ENCODE data around the gene PPP2R2D.

Gene PPP2R2D

GRCh38 chr10:132004052-132004451 lies 103.2 kb downstream of the PPP2R2D start:
- Histone ChIP-seq H3K79me2 (ENCODE audit: insufficient read depth, low read length) (no peaks in the 10 kb centered on the region), H2AFZ (ENCODE audit: low read length) (no peak overlapping the region)

GRCh38 chr10:132005147-132005546 lies 104.3 kb downstream of the PPP2R2D start:
- no peaks in the 10 kb centered on the region for H3K79me2 ChIP-seq (ENCODE audit: insufficient read depth, low read length)
- no peak for TF ChIP-seq CTCF (conservative IDR thresholded peaks at IDR 0.05; ENCODE audit: low read length)
- no peak overlapping the region for H2AFZ ChIP-seq (ENCODE audit: low read length)

More at GRCh38 chr10:132004052-132004451, 103.2 kb downstream of the PPP2R2D start:
- Histone ChIP-seq H3K9me3 (ENCODE audit: insufficient read depth, low read depth, low read length) (no peaks in the 10 kb centered on the region), H3K4me3 (ENCODE audit: low read length, poor library complexity, severe bottlenecking) (no peak overlapping the region), H3K36me3 (ENCODE audit: insufficient read depth, low read length) (no peaks in the 10 kb centered on the region), H3K4me1 (ENCODE audit: insufficient read depth, low read length, poor library complexity, severe bottlenecking) (no peaks in the 10 kb centered on the region), H3K4me2 (ENCODE audit: low read depth, low read length, poor library complexity, severe bottlenecking) (no peak overlapping the region), H4K20me1 (ENCODE audit: insufficient read depth, low read length, poor library complexity, severe bottlenecking) (no peaks in the 10 kb centered on the region), H3F3A (ENCODE audit: low read depth) (no peaks in the 10 kb centered on the region), H3K27me3 (ENCODE audit: insufficient read depth, low read length, poor library complexity, severe bottlenecking) (no peaks in the 10 kb centered on the region), H3K9me2 (replicated peaks; ENCODE audit: low read depth, low read length) (no peaks in the 10 kb centered on the region), H3K9ac (ENCODE audit: low read depth, low read length, poor library complexity, severe bottlenecking) (no peak overlapping the region)
- TF ChIP-seq EZH2phosphoT487 (IDR thresholded peaks at IDR 0.05; ENCODE audit: borderline replicate concordance): no peak

GRCh38 chr10:132006966-132007365 lies 106.2 kb downstream of the PPP2R2D start:
- H4K20me1 ChIP-seq (ENCODE audit: insufficient read depth, low read length, poor library complexity, severe bottlenecking): no peaks in the 10 kb centered on the region
- H3K9me3 ChIP-seq (ENCODE audit: insufficient read depth, low read depth, low read length): no peaks in the 10 kb centered on the region
- no peak overlapping the region for H2AFZ ChIP-seq (ENCODE audit: low read length)
- H3K79me2 ChIP-seq (ENCODE audit: insufficient read depth, low read length): no peaks in the 10 kb centered on the region
- H3K27me3 ChIP-seq (ENCODE audit: insufficient read depth, low read length, poor library complexity, severe bottlenecking): no peaks in the 10 kb centered on the region
- no peaks in the 10 kb centered on the region for H3F3A ChIP-seq (ENCODE audit: low read depth)
- H3K36me3 ChIP-seq (ENCODE audit: insufficient read depth, low read length): no peaks in the 10 kb centered on the region
- H3K4me1 ChIP-seq (ENCODE audit: insufficient read depth, low read length, poor library complexity, severe bottlenecking): no peaks in the 10 kb centered on the region
- no peak overlapping the region for H3K4me3 ChIP-seq (ENCODE audit: low read length, poor library complexity, severe bottlenecking)
- H3K9me2 ChIP-seq (replicated peaks; ENCODE audit: low read depth, low read length): no peaks in the 10 kb centered on the region
- TF ChIP-seq EZH2phosphoT487 (IDR thresholded peaks at IDR 0.05; ENCODE audit: borderline replicate concordance) (no peak), CTCF (conservative IDR thresholded peaks at IDR 0.05; ENCODE audit: low read length) (no peak)
- H3K9ac ChIP-seq (ENCODE audit: low read depth, low read length, poor library complexity, severe bottlenecking): no peak overlapping the region
- no peak overlapping the region for H3K4me2 ChIP-seq (ENCODE audit: low read depth, low read length, poor library complexity, severe bottlenecking)

More at GRCh38 chr10:132005147-132005546, 104.3 kb downstream of the PPP2R2D start:
- Histone ChIP-seq H3K9me3 (ENCODE audit: insufficient read depth, low read depth, low read length) (no peaks in the 10 kb centered on the region), H3K9me2 (replicated peaks; ENCODE audit: low read depth, low read length) (no peaks in the 10 kb centered on the region), H3K9ac (ENCODE audit: low read depth, low read length, poor library complexity, severe bottlenecking) (no peak overlapping the region), H3F3A (ENCODE audit: low read depth) (no peaks in the 10 kb centered on the region), H3K4me2 (ENCODE audit: low read depth, low read length, poor library complexity, severe bottlenecking) (no peak overlapping the region), H4K20me1 (ENCODE audit: insufficient read depth, low read length, poor library complexity, severe bottlenecking) (no peaks in the 10 kb centered on the region), H3K4me1 (ENCODE audit: insufficient read depth, low read length, poor library complexity, severe bottlenecking) (no peaks in the 10 kb centered on the region), H3K36me3 (ENCODE audit: insufficient read depth, low read length) (no peaks in the 10 kb centered on the region), H3K4me3 (ENCODE audit: low read length, poor library complexity, severe bottlenecking) (no peak overlapping the region), H3K27me3 (ENCODE audit: insufficient read depth, low read length, poor library complexity, severe bottlenecking) (no peaks in the 10 kb centered on the region)

- no peaks in the 10 kb centered on the region for H3K79me2 ChIP-seq (ENCODE audit: insufficient read depth, low read length)
- H3K9ac ChIP-seq (ENCODE audit: low read depth, low read length, poor library complexity, severe bottlenecking): no peak overlapping the region
- H4K20me1 ChIP-seq (ENCODE audit: insufficient read depth, low read length, poor library complexity, severe bottlenecking): no peaks in the 10 kb centered on the region
- no peak for TF ChIP-seq CTCF (conservative IDR thresholded peaks at IDR 0.05; ENCODE audit: low read length)
- no peak for TF ChIP-seq EZH2phosphoT487 (IDR thresholded peaks at IDR 0.05; ENCODE audit: borderline replicate concordance)
- H3K9me3 ChIP-seq (ENCODE audit: insufficient read depth, low read depth, low read length): no peaks in the 10 kb centered on the region
- no peak overlapping the region for H3K4me2 ChIP-seq (ENCODE audit: low read depth, low read length, poor library complexity, severe bottlenecking)
- no peaks in the 10 kb centered on the region for H3F3A ChIP-seq (ENCODE audit: low read depth)
- no peaks in the 10 kb centered on the region for H3K27me3 ChIP-seq (ENCODE audit: insufficient read depth, low read length, poor library complexity, severe bottlenecking)
- H2AFZ ChIP-seq (ENCODE audit: low read length): no peak overlapping the region
- H3K9me2 ChIP-seq (replicated peaks; ENCODE audit: low read depth, low read length): no peaks in the 10 kb centered on the region
- no peaks in the 10 kb centered on the region for H3K36me3 ChIP-seq (ENCODE audit: insufficient read depth, low read length)
- no peaks in the 10 kb centered on the region for H3K4me1 ChIP-seq (ENCODE audit: insufficient read depth, low read length, poor library complexity, severe bottlenecking)
- no peak overlapping the region for H3K4me3 ChIP-seq (ENCODE audit: low read length, poor library complexity, severe bottlenecking)
Measured at GRCh38 chr10:132007681-132008080, 106.9 kb downstream of the PPP2R2D start.
